Measurements from ENCODE around the gene AKR1D1.

DNA sequence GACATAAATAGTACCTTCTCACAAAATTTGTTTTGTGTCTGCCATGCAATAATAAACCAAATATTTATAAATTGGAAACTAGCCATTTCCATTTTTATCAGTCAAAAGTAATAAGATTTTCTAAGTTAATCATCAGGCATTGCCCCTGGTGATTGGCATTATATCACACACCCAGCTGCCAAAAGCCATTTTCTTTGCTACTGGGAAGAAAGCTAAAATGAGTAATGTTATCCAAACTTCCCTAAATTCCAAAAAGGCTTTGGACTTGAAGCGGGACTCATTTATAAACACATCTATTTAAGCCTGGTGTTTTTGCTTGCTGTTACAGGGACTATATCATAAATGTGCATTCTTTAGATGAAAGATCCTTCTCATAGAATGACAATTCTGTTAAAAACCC is 86.0 kb downstream of the AKR1D1 start:
- no peak for TF ChIP-seq CTBP1 (IDR thresholded peaks at IDR 0.05; ENCODE audit: borderline replicate concordance)
- no peak for TF ChIP-seq SP1 (IDR thresholded peaks at IDR 0.05)
